GM12801 (cell line): ENCODE results near the gene RBMS3.

ENCODE experiments used
- TF ChIP-seq, protein P1 (sequence below): IDR thresholded peaks from one replicate; pipeline ENCODE4 v1.5.1; 2011; ENCODE audit warnings: control low read depth; ENCODE audit not compliant: insufficient read length; ENCODE audit errors: extremely low read depth

The RBMS3 gene

DNA sequence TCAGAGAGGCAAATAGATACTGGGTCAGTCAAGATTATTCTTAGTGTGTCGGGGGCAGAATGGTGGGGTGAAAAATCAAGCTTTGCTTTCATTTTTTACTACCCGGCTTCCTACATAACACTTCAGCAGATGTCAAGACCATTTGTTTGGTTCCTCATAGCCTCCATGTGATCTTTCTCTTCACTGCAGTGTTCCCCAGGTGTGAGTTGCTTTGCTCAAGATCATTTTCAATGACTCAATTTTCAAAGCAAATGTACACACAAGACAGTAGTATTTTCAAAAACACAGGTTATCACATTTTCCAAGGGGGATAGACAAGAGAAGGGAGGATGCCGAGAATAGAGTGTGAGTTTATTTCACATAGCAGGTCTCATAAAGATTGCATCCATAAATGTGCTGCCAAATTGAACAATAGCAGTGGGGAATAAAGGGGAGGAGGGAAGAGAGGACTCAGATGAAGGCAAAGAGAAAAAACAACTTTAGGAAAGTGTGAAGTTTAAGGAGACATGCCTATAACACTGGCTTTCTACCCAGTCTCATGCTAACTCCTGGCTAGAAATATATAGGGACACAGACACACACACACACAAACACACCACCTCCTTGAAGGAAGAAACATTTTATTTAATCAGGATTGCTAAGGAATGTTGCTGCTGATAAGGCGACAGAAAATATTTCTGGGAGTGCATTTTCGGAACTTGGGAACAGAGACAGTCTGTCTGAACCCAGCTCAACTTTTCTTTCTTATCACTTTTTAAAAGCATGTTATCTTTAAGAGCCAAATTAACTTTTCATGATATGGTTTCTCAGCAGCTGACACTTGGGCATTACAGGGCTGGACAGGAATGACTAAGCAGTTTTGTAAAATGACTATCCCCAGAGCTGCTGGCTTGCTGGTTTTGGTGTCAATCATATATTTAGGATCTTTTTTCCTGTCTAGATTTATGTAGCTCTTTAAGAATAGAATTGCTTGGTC is 402.4 kb downstream of the RBMS3 start:
- TF ChIP-seq, protein P1, sequence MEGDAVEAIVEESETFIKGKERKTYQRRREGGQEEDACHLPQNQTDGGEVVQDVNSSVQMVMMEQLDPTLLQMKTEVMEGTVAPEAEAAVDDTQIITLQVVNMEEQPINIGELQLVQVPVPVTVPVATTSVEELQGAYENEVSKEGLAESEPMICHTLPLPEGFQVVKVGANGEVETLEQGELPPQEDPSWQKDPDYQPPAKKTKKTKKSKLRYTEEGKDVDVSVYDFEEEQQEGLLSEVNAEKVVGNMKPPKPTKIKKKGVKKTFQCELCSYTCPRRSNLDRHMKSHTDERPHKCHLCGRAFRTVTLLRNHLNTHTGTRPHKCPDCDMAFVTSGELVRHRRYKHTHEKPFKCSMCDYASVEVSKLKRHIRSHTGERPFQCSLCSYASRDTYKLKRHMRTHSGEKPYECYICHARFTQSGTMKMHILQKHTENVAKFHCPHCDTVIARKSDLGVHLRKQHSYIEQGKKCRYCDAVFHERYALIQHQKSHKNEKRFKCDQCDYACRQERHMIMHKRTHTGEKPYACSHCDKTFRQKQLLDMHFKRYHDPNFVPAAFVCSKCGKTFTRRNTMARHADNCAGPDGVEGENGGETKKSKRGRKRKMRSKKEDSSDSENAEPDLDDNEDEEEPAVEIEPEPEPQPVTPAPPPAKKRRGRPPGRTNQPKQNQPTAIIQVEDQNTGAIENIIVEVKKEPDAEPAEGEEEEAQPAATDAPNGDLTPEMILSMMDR, result no peak

DNA sequence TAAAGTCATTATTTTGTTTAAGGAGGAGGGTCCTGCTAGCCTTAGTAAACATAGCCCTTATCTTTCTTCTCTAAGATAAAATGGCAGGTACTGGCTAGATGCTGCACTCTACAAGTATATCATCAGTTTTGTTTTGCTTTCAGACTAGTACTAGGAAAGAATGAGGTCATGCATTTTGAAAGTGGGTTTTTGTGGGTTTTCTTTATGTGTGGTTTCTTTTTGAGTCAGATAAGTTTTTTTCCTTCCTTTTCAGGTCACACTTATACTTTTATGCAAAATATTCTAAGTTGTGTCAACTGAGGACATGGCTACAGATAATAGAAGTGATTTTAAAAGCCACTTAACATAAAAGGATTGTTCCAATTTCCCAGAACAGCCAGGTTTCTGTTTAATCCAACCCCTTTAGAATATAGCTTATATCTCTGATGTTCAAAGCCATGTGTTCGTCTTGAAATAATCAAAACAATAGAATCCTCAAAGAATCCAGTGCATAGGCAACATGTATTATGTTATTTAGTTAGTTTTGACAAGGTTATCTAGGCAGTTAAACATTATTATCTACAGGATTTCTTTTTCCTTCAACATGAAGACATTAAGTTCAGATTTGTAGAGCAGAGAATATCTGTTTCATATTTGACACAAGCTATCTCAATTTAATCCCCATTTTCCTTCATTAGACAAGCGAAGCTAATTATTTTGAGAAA is 406.2 kb downstream of the RBMS3 start:
- TF ChIP-seq, protein P1, result no peak

DNA sequence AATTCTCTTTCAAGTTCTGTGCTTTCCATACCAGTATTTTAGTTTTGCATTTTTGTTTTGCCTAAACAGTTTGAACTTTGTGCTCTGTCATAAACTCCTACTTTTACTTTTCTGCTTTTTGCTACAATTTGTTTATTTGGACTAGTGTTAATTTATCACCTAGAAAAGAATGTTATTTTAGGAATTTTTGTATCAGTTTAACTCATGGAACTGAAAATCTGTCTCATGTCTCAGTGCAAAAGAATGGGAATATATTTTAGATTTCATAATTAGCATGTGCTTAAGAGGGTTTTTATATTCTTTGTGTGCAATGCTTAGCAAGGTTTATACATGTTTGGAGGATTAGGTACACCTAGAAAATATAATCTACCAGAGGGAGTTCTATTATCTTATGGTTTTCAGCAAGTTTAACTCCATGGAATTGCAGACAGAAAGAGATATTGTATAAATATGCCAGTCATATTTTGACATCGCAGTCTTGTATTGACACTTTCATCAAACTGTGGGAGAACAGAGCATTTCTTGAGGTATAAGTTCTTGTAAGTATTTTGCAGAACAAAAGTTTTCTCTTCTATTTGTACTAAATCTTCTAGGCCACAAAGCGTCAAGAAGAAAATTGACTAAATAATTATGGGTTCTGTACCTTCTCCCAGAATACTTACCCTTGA is 409.9 kb downstream of the RBMS3 start:
- TF ChIP-seq, protein P1, result no peak

DNA sequence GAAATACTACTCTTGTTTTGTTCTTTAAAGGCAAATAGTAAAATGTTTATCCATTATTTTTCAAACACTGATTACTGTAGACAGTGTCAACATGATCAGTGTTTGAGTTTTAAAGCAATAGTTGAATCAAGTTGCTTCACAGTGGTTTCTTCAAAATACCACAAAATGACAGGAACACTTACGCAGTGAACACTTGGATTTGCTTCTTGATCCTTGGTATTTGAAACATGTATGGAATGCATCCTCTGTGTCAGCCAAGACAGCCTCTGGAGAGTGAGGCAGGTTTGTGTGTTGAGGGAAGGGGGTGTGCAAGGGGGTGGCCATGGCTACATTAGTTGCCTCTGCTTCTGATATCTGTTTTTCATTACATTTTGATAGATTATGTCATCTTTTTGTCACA is 413.0 kb downstream of the RBMS3 start:
- TF ChIP-seq, protein P1, result no peak

DNA sequence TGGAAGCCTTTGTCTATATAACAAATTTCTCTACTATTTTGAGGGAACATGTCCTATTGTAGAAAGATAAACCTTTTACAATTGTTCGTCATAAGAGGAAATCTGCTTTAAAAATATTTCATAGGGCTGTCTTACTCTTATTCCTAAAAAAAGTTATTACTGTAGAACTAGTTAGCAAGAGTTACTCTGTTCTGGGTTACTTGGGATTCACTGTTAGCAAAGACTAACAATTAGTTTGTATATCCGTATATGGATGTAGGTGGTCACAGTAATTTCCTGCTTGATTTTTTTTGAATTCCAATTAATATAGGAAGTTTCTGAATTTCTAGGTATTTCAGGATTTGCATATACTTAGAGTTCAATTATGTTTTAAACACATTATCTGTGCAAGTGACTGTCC is 413.5 kb downstream of the RBMS3 start:
- TF ChIP-seq, protein P1, result no peak

DNA sequence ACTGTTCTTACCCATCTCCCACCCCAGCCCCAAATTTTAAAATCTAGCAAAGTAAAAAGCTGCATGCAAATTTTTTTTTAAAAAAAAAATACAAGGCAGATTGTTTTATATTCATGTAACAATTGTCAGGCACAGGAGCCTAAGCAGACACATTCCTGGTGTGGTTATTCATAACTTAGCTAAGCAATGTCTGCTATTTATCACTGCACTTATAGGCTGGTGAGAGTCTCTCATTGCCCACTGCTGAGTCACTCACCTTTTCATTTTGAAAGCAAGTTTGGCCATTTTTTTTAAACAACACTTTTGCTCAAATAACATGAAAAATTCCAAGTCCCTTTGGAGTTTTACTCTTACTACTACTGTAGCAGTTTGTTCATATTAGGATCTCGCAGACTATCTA is 413.9 kb downstream of the RBMS3 start:
- TF ChIP-seq, protein P1, result no peak

DNA sequence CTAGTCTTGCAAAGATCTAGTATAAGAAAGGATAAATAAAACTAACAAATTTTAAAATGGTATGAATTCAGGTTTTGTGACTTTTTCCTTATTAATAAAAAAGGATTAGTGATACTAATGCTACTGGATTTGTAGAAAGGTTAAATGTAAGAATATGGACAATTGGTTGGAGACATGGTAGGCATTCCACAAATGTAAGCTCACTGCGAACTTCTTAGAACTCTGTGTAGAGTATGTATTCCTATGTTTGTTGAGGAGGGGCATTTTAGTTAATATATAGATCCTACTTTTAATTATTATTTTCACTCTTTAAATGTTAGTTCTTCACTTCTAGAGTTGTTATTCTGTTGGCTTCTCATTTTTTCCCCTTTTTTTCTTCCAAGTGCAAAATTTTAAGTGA is 414.3 kb downstream of the RBMS3 start:
- TF ChIP-seq, protein P1, result no peak
